ENCODE measurements around the gene CD320.
"Not testable (repeated sequence)": the region's sequence is repeated elsewhere in the genome, so short reads cannot be mapped to it uniquely, and the experiment has no call there.

Gene CD320

GRCh38 chr19:8307965-8308866 lies at the start of gene CD320:
Gene CD320, minus strand, starts transcription at chr19:8308358. Its CDS starts 68 bp downstream, at chr19:8308290.
- peak; percentile 84 for DNase-seq

GRCh38 chr19:8357007-8357521 lies 48.9 kb upstream of the CD320 start:
- DNase-seq: no peak

- peak; percentile 84 for DNase-seq
These were observed 47.7 kb upstream of the CD320 start for GRCh38 chr19:8355631-8356402.

GRCh38 chr19:8352845-8353244 lies 44.7 kb upstream of the CD320 start:
- not testable (repeated sequence) for DNase-seq

- no peak for DNase-seq
These were observed 44.1 kb upstream of the CD320 start for GRCh38 chr19:8352134-8352827.

GRCh38 chr19:8349629-8350372 lies 41.6 kb upstream of the CD320 start:
- not testable (repeated sequence) for DNase-seq

- no peak for DNase-seq
These were observed 35.3 kb upstream of the CD320 start for GRCh38 chr19:8343483-8343844.

- DNase-seq: peak; percentile 90
These were observed 34.7 kb upstream of the CD320 start, which contains the start of gene KANK3 for GRCh38 chr19:8342684-8343482. Gene KANK3, minus strand, starts transcription at chr19:8343262. Its CDS starts 5,434 bp downstream, at chr19:8337828.

GRCh38 chr19:8342316-8342683 lies 34.1 kb upstream of the CD320 start:
- no peak for DNase-seq

GRCh38 chr19:8341504-8341903 lies 33.3 kb upstream of the CD320 start:
- DNase-seq: not testable (repeated sequence)

- no peak for DNase-seq
These were observed 32.4 kb upstream of the CD320 start for GRCh38 chr19:8340341-8341096.

GRCh38 chr19:8338835-8339234 lies 30.7 kb upstream of the CD320 start:
- no peak for DNase-seq

GRCh38 chr19:8337728-8338127 lies 29.6 kb upstream of the CD320 start:
- DNase-seq: no peak

GRCh38 chr19:8336660-8337059 lies 28.5 kb upstream of the CD320 start:
- no peak for DNase-seq

GRCh38 chr19:8336072-8336569 lies 28.0 kb upstream of the CD320 start:
- DNase-seq: no peak

GRCh38 chr19:8335343-8336071 lies 27.3 kb upstream of the CD320 start:
- DNase-seq: no peak

GRCh38 chr19:8334458-8335342 lies 26.5 kb upstream of the CD320 start:
- DNase-seq: no peak

- DNase-seq: no peak
These were observed 25.8 kb upstream of the CD320 start for GRCh38 chr19:8333767-8334457.

Data from fibroblast of upper back skin (primary cell).